CD14-positive monocyte (primary cell): ENCODE data around the gene ITGA2B. TPM values are rescaled to one million over a fixed set of nuclear protein-coding genes. Genes with fewer than 3 reads are reported as not detected.

Experiments used
- DNase-seq, 3 donors: peaks; one replicate each; pipeline ENCODE4 v3.0.0-alpha.2; 2011 to 2022
- H2AFZ ChIP-seq: 2 replicates; pipeline ENCODE4 v1.6.0; 2012; ENCODE audit warnings: mild to moderate bottlenecking, low read depth, low read length, inconsistent platforms; ENCODE audit not compliant: insufficient read depth, poor library complexity, severe bottlenecking
- H3K27ac ChIP-seq, 2 donors: 1 replicate in 1 of 2; 2 replicates in 1 of 2; pipeline ENCODE4 v1.5.1; 2012 to 2013; ENCODE audit warnings: low read length in 2 of 2, control low read depth in 1 of 2, inconsistent platforms in 1 of 2, low read depth in 1 of 2, mild to moderate bottlenecking in 1 of 2
- H3K27me3 ChIP-seq, 2 donors: one replicate each; pipeline versions ENCODE4 v1.6.0 to v1.6.1; 2011 to 2013; ENCODE audit warnings: low read length in 2 of 2; ENCODE audit not compliant: control insufficient read depth in 2 of 2, insufficient read depth in 2 of 2
- H3K36me3 ChIP-seq, 2 donors: replicated peaks in 1 of 2; 1 replicate in 1 of 2; 2 replicates in 1 of 2; pipeline versions ENCODE4 v1.5.1 to v1.6.1; 2012 to 2013; ENCODE audit warnings: low read length in 2 of 2, control low read depth in 1 of 2, inconsistent platforms in 1 of 2, mild to moderate bottlenecking in 1 of 2; ENCODE audit not compliant: insufficient read depth in 2 of 2, control insufficient read depth in 1 of 2
- H3K4me1 ChIP-seq, 2 donors: 1 replicate in 1 of 2; 2 replicates in 1 of 2; pipeline versions ENCODE4 v1.5.1 to v1.6.1; 2012 to 2013; ENCODE audit warnings: low read length in 2 of 2, control low read depth in 1 of 2, inconsistent platforms in 1 of 2, mild to moderate bottlenecking in 1 of 2, moderate library complexity in 1 of 2; ENCODE audit not compliant: insufficient read depth in 2 of 2, control insufficient read depth in 1 of 2
- H3K4me2 ChIP-seq: replicated peaks from 2 replicates; pipeline ENCODE3; 2012; ENCODE audit warnings: low read length, moderate library complexity, mild to moderate bottlenecking; ENCODE audit not compliant: poor library complexity, severe bottlenecking; ENCODE audit errors: extremely low read depth
- H3K4me3 ChIP-seq, 3 experiments: fragments of 200-600 bp in 1 of 3; sonication (generic) in 1 of 3; replicated peaks in 1 of 3; 1 replicate in 2 of 3; 2 replicates in 1 of 3; pipeline ENCODE4 v1.5.1; 2011 to 2013; ENCODE audit warnings: low read length in 3 of 3, mild to moderate bottlenecking in 3 of 3, control low read depth in 2 of 3, low read depth in 2 of 3, inconsistent platforms in 1 of 3, moderate library complexity in 1 of 3
- H3K79me2 ChIP-seq: 2 replicates; pipeline ENCODE4 v1.6.0; 2012; ENCODE audit warnings: mild to moderate bottlenecking, control low read depth, inconsistent platforms, low read length, moderate library complexity; ENCODE audit not compliant: insufficient read depth
- H3K9ac ChIP-seq: 2 replicates; pipeline ENCODE4 v1.6.0; 2017; ENCODE audit warnings: low read length, mild to moderate bottlenecking; ENCODE audit not compliant: insufficient read depth, poor library complexity, severe bottlenecking
- H3K9me3 ChIP-seq, 2 donors: replicated peaks in 1 of 2; 1 replicate in 1 of 2; 2 replicates in 1 of 2; pipeline versions ENCODE4 v1.5.1 to v1.6.1; 2012 to 2013; ENCODE audit warnings: low read length in 2 of 2, control low read depth in 1 of 2; ENCODE audit not compliant: control insufficient read depth in 1 of 2, insufficient read depth in 1 of 2
- H4K20me1 ChIP-seq: 2 replicates; pipeline ENCODE4 v1.6.0; 2012; ENCODE audit warnings: mild to moderate bottlenecking, low read length, control low read depth, moderate library complexity; ENCODE audit not compliant: insufficient read depth
- H3K27ac Mint-ChIP-seq, 7 donors: one replicate each; pipeline ENCODE4 v1.8.0; 2020; ENCODE audit warnings: mild to moderate bottlenecking in 7 of 7, mixed read lengths in 7 of 7, moderate library complexity in 6 of 7, inconsistent platforms in 2 of 7
- H3K27me3 Mint-ChIP-seq, 3 donors: one replicate each; pipeline ENCODE4 v1.8.0; 2021 to 2022; ENCODE audit warnings: low read depth in 3 of 3, mild to moderate bottlenecking in 3 of 3, mixed read lengths in 3 of 3, moderate library complexity in 3 of 3, inconsistent platforms in 1 of 3
- H3K36me3 Mint-ChIP-seq, 2 donors: one replicate each; pipeline ENCODE4 v1.8.0; 2020; ENCODE audit warnings: mixed read lengths in 2 of 2, inconsistent platforms in 1 of 2, mild to moderate bottlenecking in 1 of 2
- H3K4me1 Mint-ChIP-seq: one replicate; pipeline ENCODE4 v1.8.0; 2020; ENCODE audit warnings: mild to moderate bottlenecking, mixed read lengths
- H3K4me3 Mint-ChIP-seq, 2 donors: one replicate each; pipeline ENCODE4 v1.8.0; 2020; ENCODE audit warnings: mild to moderate bottlenecking in 2 of 2, mixed read lengths in 2 of 2, moderate library complexity in 1 of 2
- H3K9me3 Mint-ChIP-seq, 7 donors: one replicate each; pipeline ENCODE4 v1.8.0; 2020 to 2022; ENCODE audit warnings: mixed read lengths in 7 of 7, mild to moderate bottlenecking in 6 of 7, moderate library complexity in 6 of 7, inconsistent platforms in 2 of 7
- CTCF ChIP-seq: fragments of 200-600 bp; IDR thresholded peaks from one replicate; pipeline ENCODE4 v1.8.0; 2022; ENCODE audit warnings: antibody characterized with exemption, mild to moderate bottlenecking
- WGBS: methylation state at CpG from one replicate; pipeline ENCODE4 v1.1.5; 2013; ENCODE audit warnings: missing lambda C conversion rate; ENCODE audit not compliant: insufficient coverage; 5-methylcytosine and 5-hydroxymethylcytosine counted together
- intact Hi-C, 2 donors: fragments of 100-400 bp; cut with micrococcal nuclease; formaldehyde crosslinking; loops; one replicate each; pipeline versions ENCODE4 v1.15.0 to v1.15.1; 2023
- polyA plus RNA-seq, 3 donors: library from polyadenylated mRNA; depleted of rRNA in 1 of 3; unstranded in 2 of 3; stranded (reverse) in 1 of 3; fragments of 300-500 nt in 2 of 3; fragments of >200 nt in 1 of 3; fragmentation: Illumina TruSeq in 2 of 3; gene quantifications; 1 replicate in 2 of 3; 2 replicates in 1 of 3; pipeline ENCODE4 v1.2.3, GENCODE V29; 2012 to 2021
- small RNA-seq: library from RNA; depleted of rRNA; stranded (forward); fragments of <200 nt; gene quantifications from one replicate; pipeline ENCODE3, GENCODE V24; 2012; ENCODE audit warnings: low read depth; ENCODE audit not compliant: insufficient read length

ITGA2B gene
- polyA plus RNA-seq, 3 donors: 0.21 to 1.2 (median 1.1) TPM

DNA sequence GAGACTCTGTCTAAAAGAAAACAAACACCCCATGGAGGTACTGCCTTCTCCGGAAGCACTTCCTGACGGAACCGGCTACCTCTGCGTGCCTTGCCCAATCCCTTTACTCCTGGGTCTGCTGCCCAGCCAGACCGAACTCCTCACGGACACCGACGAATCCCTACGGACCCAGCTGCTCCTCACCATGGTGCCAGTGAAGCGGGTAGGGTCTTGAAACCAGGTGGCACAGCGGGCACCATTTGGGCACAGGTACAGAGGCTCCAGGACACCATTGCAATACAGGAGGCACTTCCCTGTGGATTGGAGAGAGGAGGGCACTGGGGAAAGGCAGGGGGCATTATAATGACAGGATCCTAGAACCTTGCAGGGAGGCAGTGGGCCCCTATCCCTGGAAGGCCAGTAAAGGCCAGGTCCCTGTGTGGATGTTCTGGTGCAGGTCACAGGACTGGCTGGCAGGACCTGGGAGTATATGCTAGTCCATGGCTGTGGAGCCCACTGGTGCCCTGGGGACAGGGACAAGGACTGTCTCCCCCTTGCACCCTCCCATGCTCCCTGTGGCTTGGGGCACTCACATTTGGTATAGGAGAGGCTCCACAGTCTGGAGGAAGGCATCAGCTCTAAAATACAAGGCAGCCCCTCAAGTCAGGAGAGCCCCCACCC is 67.1 kb downstream of the ITGA2B start:
- intact Hi-C loops: loop anchor here in 1 of 2 donors (5.0 to 10.0 kb wide), 2 partner anchors 40 to 198 kb away; partner anchors contain the start of genes FAM171A2 and HDAC5
- Mint-ChIP-seq H3K27me3 (peaks cover 10 to 13% (median 12%) of the 10 kb centered on the region in 3 donors), H3K9me3 (peaks cover under 1 to 4% (median 3%) of the 10 kb centered on the region in 7 donors), H3K27ac (no peak overlapping the region), H3K4me1 (peaks cover 25% of the 10 kb centered on the region), H3K36me3 (peaks cover 33 to 37% of the 10 kb centered on the region in 2 donors), H3K4me3 (no peak overlapping the region)
- Histone ChIP-seq H3K79me2 (peaks cover 6% of the 10 kb centered on the region), H3K27ac (no peak overlapping the region), H3K36me3 (peaks cover 27 to 34% of the 10 kb centered on the region in 2 donors), H3K9me3 (peaks cover under 1 to 3% of the 10 kb centered on the region in 2 donors), H3K27me3 (peaks cover under 1 to 13% of the 10 kb centered on the region in 2 donors), H3K9ac (no peak overlapping the region), H4K20me1 (no peaks in the 10 kb centered on the region), H3K4me3 (no peak overlapping the region), H3K4me1 (peaks cover 29 to 35% of the 10 kb centered on the region in 2 donors), H2AFZ (no peak overlapping the region), H3K4me2 (no peak overlapping the region)
- no peak for DNase-seq
- WGBS: 98% methylated on average over 11 of the region's 11 CpGs
- no peak for TF ChIP-seq CTCF

Small RNA genes lying within 50 kb of the gene (small RNA-seq; reads per million reads assigned to genes)
- gene RN7SL258P: not detected

Other genes with a start within 250 kb of the ITGA2B start
- gene HROB, start 247.7 kb downstream of the ITGA2B start, polyA plus RNA-seq: under 1 TPM; 0.17 to 0.32 (median 0.20) TPM
- gene ASB16, start 218.9 kb downstream of the ITGA2B start, polyA plus RNA-seq: not detected
- gene TMUB2, start 202.7 kb downstream of the ITGA2B start, polyA plus RNA-seq: 100 to 1,000 TPM in 1 of 3 donors, 10 to 100 TPM in 2; 41.3 to 118 (median 41.7) TPM
- gene ATXN7L3, start 189.8 kb downstream of the ITGA2B start, polyA plus RNA-seq: 10 to 100 TPM in 1 of 3 donors, 1 to 10 TPM in 2; 8.5 to 60.9 (median 9.9) TPM
- 10 to 100 TPM in 2 of 3 donors, 1 to 10 TPM in 1; 6.0 to 13.1 (median 12.5) TPM for gene UBTF, start 170.0 kb downstream of the ITGA2B start, polyA plus RNA-seq
- under 1 TPM in 1 of 3 donors, not detected in 2; 0.04 TPM for gene SLC4A1, start 121.5 kb downstream of the ITGA2B start, polyA plus RNA-seq
- gene RUNDC3A, start 81.0 kb downstream of the ITGA2B start, polyA plus RNA-seq: under 1 TPM in 2 of 3 donors, not detected in 1; 0.22 to 0.35 TPM
- 10 to 100 TPM; 64.0 to 74.8 (median 64.5) TPM for gene SLC25A39, start 64.8 kb downstream of the ITGA2B start, polyA plus RNA-seq
- 1,000 to 10,000 TPM; 1,303 to 1,960 (median 1,361) TPM for gene GRN, start 44.3 kb downstream of the ITGA2B start, polyA plus RNA-seq
- not detected for gene FAM171A2, start 25.8 kb downstream of the ITGA2B start, polyA plus RNA-seq
- 10 to 100 TPM in 2 of 3 donors, 1 to 10 TPM in 1; 8.8 to 15.9 (median 14.9) TPM for gene GPATCH8, start 113.8 kb upstream of the ITGA2B start, polyA plus RNA-seq
- 1 to 10 TPM; 3.1 to 7.2 (median 6.2) TPM for gene FZD2, start 167.8 kb upstream of the ITGA2B start, polyA plus RNA-seq